H1 (cell line): Measurements from ENCODE around the gene EIF4A3.

Source experiments
- CTBP2 ChIP-seq: IDR thresholded peaks from 2 replicates; pipeline ENCODE4 v1.7.0; 2011; ENCODE audit warnings: borderline replicate concordance, mild to moderate bottlenecking, moderate library complexity, mixed read lengths, low read length; ENCODE audit not compliant: insufficient read depth, insufficient read length
- KDM5A ChIP-seq: fragments of 200-600 bp; IDR thresholded peaks from 2 replicates; pipeline ENCODE4 v1.7.1; 2012; ENCODE audit warnings: mild to moderate bottlenecking, low read length, inconsistent platforms, mixed read lengths
- MAX ChIP-seq: IDR thresholded peaks from 2 replicates; pipeline ENCODE4 v1.6.1; 2012; ENCODE audit warnings: inconsistent platforms
- NRF1 ChIP-seq: IDR thresholded peaks from 2 replicates; pipeline ENCODE4 v1.6.1; 2011; ENCODE audit warnings: mild to moderate bottlenecking, low read depth, low read length, improper control_type of control experiment
- POLR2A ChIP-seq, 2 experiments: IDR thresholded peaks; 1 replicate in 1 of 2; 2 replicates in 1 of 2; pipeline ENCODE4 v1.6.1; 2011; ENCODE audit warnings: low read depth in 2 of 2, low read length in 2 of 2, mild to moderate bottlenecking in 2 of 2; ENCODE audit errors: control extremely low read depth in 1 of 2
- TAF1 ChIP-seq: IDR thresholded peaks from 2 replicates; pipeline ENCODE4 v1.6.1; 2011; ENCODE audit warnings: mild to moderate bottlenecking, low read depth, low read length
- TF ChIP-seq, protein P1 (sequence below), 3 experiments: IDR thresholded peaks; 1 replicate in 2 of 3; 2 replicates in 1 of 3; pipeline versions ENCODE4 v1.5.1 to v1.6.1; 2011; ENCODE audit warnings: low read length in 3 of 3, mild to moderate bottlenecking in 3 of 3, inconsistent platforms in 2 of 3, low read depth in 1 of 3, moderate library complexity in 1 of 3; ENCODE audit not compliant: insufficient read depth in 1 of 3; ENCODE audit errors: control extremely low read depth in 1 of 3

DNA sequence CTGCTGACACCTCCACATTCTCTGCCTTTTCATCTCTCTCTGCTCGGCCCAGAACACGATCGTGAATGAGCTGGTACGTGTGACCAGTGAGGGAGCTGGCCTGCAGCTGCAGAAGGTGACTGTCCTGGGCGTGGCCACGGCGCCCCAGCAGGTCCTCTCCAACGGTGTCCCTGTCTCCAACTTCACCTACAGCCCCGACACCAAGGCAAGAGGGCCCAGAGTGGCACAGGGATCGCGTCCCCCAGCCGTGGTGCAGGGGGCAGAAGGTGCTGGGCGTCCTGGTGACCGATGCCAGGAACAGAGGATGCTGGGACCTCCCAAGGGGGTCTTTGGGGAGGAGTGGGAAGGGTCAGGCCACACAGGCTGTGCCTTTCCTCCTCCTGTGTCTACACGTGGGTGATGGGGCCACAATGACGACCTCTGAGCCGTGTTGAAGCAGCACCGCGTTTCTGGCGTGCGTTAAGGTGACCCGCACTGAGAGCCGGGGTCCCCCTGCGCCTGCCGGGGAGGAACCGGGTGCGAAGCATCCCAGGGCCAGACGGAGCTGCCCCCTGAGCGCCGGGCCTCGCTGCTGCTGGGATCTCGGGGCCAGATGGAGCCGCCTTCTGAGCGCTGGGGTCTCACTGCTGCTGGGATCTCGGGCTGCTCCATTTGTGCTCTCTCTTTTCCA lies 28.2 kb downstream of the EIF4A3 start:
- TF ChIP-seq CTBP2 (no peak), NRF1 (no peak), KDM5A (no peak), MAX (no peak), POLR2A (IDR thresholded peaks at IDR 0.05; ENCODE audit: control extremely low read depth in 1 of 2, low read depth in 2 of 2, low read length in 2 of 2) (no peak), TAF1 (no peak)
- TF ChIP-seq, protein P1, sequence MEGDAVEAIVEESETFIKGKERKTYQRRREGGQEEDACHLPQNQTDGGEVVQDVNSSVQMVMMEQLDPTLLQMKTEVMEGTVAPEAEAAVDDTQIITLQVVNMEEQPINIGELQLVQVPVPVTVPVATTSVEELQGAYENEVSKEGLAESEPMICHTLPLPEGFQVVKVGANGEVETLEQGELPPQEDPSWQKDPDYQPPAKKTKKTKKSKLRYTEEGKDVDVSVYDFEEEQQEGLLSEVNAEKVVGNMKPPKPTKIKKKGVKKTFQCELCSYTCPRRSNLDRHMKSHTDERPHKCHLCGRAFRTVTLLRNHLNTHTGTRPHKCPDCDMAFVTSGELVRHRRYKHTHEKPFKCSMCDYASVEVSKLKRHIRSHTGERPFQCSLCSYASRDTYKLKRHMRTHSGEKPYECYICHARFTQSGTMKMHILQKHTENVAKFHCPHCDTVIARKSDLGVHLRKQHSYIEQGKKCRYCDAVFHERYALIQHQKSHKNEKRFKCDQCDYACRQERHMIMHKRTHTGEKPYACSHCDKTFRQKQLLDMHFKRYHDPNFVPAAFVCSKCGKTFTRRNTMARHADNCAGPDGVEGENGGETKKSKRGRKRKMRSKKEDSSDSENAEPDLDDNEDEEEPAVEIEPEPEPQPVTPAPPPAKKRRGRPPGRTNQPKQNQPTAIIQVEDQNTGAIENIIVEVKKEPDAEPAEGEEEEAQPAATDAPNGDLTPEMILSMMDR (IDR thresholded peaks at IDR 0.05; ENCODE audit: control extremely low read depth in 1 of 3, insufficient read depth in 1 of 3, low read depth in 1 of 3, low read length in 3 of 3), result no peak
